GM23248 (cell line): ENCODE results near the gene INPP5A. TPM values are rescaled to one million over a fixed set of nuclear protein-coding genes. Genes with fewer than 3 reads are reported as not detected.

Source experiments
- DNase-seq: peaks from one replicate; pipeline ENCODE4 v3.0.0-alpha.2; 2015
- H2AFZ ChIP-seq: fragments of 200-600 bp; sonication (generic); 2 replicates; pipeline ENCODE4 v1.6.1; 2016; ENCODE audit warnings: antibody characterized with exemption
- H3F3A ChIP-seq: fragments of 200-600 bp; sonication (generic); 2 replicates; pipeline ENCODE4 v1.6.1; 2016; ENCODE audit warnings: mild to moderate bottlenecking, antibody characterized with exemption, mixed run types; ENCODE audit not compliant: insufficient read depth
- H3K27ac ChIP-seq: fragments of 200-600 bp; sonication (generic); 2 replicates; pipeline ENCODE4 v1.5.1; 2016; ENCODE audit warnings: mild to moderate bottlenecking
- H3K27me3 ChIP-seq: fragments of 200-600 bp; sonication (generic); replicated peaks from 2 replicates; pipeline ENCODE4 v1.6.1; 2016; ENCODE audit warnings: mild to moderate bottlenecking; ENCODE audit not compliant: insufficient read depth
- H3K36me3 ChIP-seq: fragments of 200-600 bp; sonication (generic); 2 replicates; pipeline ENCODE4 v1.6.1; 2016; ENCODE audit warnings: low read depth, mild to moderate bottlenecking
- H3K4me1 ChIP-seq: fragments of 200-600 bp; sonication (generic); 2 replicates; pipeline ENCODE4 v1.6.1; 2016; ENCODE audit warnings: mild to moderate bottlenecking; ENCODE audit not compliant: insufficient read depth
- H3K4me2 ChIP-seq: fragments of 200-600 bp; sonication (generic); one replicate; pipeline ENCODE4 v1.6.1; 2016; ENCODE audit warnings: mild to moderate bottlenecking; ENCODE audit not compliant: unreplicated experiment
- H3K4me3 ChIP-seq: fragments of 200-600 bp; sonication (generic); 2 replicates; pipeline ENCODE4 v1.5.1; 2016; ENCODE audit warnings: mild to moderate bottlenecking
- H3K79me2 ChIP-seq: fragments of 200-600 bp; sonication (generic); 2 replicates; pipeline ENCODE4 v1.6.1; 2016; ENCODE audit warnings: mild to moderate bottlenecking; ENCODE audit not compliant: insufficient read depth
- H3K9ac ChIP-seq: fragments of 200-600 bp; sonication (generic); 2 replicates; pipeline ENCODE4 v1.6.1; 2016; ENCODE audit warnings: mild to moderate bottlenecking
- H3K9me2 ChIP-seq: fragments of 200-600 bp; sonication (generic); 2 replicates; pipeline ENCODE4 v1.6.1; 2016; ENCODE audit warnings: mixed run types, mild to moderate bottlenecking, moderate library complexity; ENCODE audit not compliant: insufficient read depth
- H3K9me3 ChIP-seq: fragments of 200-600 bp; sonication (generic); one replicate; pipeline ENCODE4 v1.6.1; 2017; ENCODE audit warnings: low read depth
- H4K20me1 ChIP-seq: fragments of 200-600 bp; sonication (generic); 2 replicates; pipeline ENCODE4 v1.6.0; 2016; ENCODE audit not compliant: insufficient read depth
- EZH2 ChIP-seq: fragments of 200-600 bp; sonication (generic); IDR thresholded peaks from 2 replicates; pipeline ENCODE4 v1.6.1; 2018; ENCODE audit warnings: antibody characterized with exemption, mild to moderate bottlenecking; ENCODE audit not compliant: insufficient read depth, poor library complexity, severe bottlenecking
- EZH2phosphoT487 ChIP-seq: fragments of 200-600 bp; sonication (generic); IDR thresholded peaks from 2 replicates; pipeline ENCODE4 v1.6.1; 2018; ENCODE audit warnings: antibody characterized with exemption, moderate library complexity, mild to moderate bottlenecking, low read depth; ENCODE audit not compliant: insufficient read depth
- WGBS, 2 experiments: methylation state at CpG; one replicate each; pipeline ENCODE4 v1.1.6; 2015 to 2017; ENCODE audit warnings: low lambda C conversion rate in 2 of 2, low coverage in 1 of 2; ENCODE audit errors: missing lambda C conversion rate in 2 of 2; 5-methylcytosine and 5-hydroxymethylcytosine counted together
- in situ Hi-C: fragments of 300-500 bp; cut with MboI; formaldehyde crosslinking; loops from 2 replicates; pipeline ENCODE4 v1.15.0; 2020
- polyA plus RNA-seq: library from polyadenylated mRNA; unstranded; fragments of >200 nt; fragmentation: Nextera tagmentation; extraction: Ambion mirVana; gene quantifications from 2 replicates; pipeline ENCODE4 v1.2.1, GENCODE V29; 2016
- total RNA-seq: library from RNA; depleted of rRNA; stranded (reverse); fragments of >200 nt; shearing (Covaris generic); gene quantifications from 2 replicates; pipeline ENCODE4 v1.2.3, GENCODE V29; 2014

Gene INPP5A
- total and polyA plus RNA-seq, 2 experiments from 2014 or later = 2.3 to 35.2 TPM

DNA sequence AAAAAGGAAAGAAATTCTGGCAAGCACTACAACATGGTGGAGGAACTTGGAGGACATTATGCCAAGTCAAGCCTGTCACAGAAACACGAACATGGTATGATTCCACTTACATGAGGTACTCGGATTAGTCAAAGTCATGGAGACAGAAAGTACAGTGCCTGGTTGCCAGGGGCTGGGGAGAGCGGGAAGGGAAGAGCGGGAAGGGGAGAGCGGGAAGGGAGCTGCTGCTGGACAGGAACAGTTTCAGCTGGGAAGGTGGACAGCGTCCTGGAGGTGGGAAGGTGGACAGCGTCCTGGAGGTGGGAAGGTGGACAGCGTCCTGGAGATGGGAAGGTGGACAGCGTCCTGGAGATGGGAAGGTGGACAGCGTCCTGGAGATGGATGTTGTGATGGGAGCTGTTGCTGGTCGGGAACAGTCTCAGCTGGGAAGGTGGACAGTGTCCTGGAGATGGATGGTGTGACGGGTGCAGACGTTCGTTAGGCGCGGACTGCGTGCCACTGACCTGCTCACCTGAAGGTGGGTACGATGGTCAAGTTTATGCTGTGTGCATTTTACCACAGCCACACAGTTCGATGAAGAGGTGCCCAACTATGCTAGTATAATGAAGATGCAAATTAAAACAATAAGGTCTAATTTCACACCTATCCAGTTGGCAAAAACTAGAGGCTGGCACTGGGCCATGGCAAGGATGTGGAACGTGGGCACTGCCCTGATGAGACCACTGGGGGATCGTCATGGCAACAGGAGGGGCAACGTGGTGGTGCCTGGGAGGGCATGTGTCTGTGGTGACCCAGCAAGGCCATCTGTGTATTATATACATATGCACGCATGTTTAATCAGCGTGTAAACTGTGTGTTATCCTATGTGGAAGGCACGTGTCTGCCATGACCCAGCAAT, 144.5 kb downstream of the INPP5A start:
- Histone ChIP-seq H3K27me3 (no peaks in the 10 kb centered on the region), H4K20me1 (no peaks in the 10 kb centered on the region), H3K4me1 (peaks cover 12% of the 10 kb centered on the region), H3K36me3 (no peaks in the 10 kb centered on the region), H3F3A (no peaks in the 10 kb centered on the region), H3K9ac (no peak overlapping the region), H3K9me3 (no peaks in the 10 kb centered on the region), H2AFZ (no peak overlapping the region), H3K79me2 (0 out of 2 replicates have a peak, but pooled peaks cover 11% of the 10 kb centered on the region), H3K27ac (no peak overlapping the region), H3K4me2 (no peak overlapping the region), H3K4me3 (no peak overlapping the region), H3K9me2 (no peaks in the 10 kb centered on the region)
- in situ Hi-C loops = no loop called here
- TF ChIP-seq EZH2 (no peak), EZH2phosphoT487 (no peak)
- WGBS, 2 experiments = 92% methylated on average over 25 of the region's 25 CpGs
- no peak for DNase-seq

GRCh38 chr10:132684164-132684891, 146.7 kb downstream of the INPP5A start:
- H4K20me1 ChIP-seq = no peaks in the 10 kb centered on the region
- H3K9me3 ChIP-seq = no peaks in the 10 kb centered on the region
- H3K27me3 ChIP-seq = no peaks in the 10 kb centered on the region
- peaks cover 12% of the 10 kb centered on the region for H3K4me1 ChIP-seq
- no peak overlapping the region for H3K9ac ChIP-seq
- WGBS, 2 experiments = 80 to 83% methylated on average over 12 of the region's 12 CpGs
- no peak overlapping the region for H3K4me3 ChIP-seq
- H3K27ac ChIP-seq = no peak overlapping the region
- DNase-seq = peak; percentile 46
- H3K36me3 ChIP-seq = no peaks in the 10 kb centered on the region
- H3F3A ChIP-seq = no peaks in the 10 kb centered on the region
- H3K9me2 ChIP-seq = no peaks in the 10 kb centered on the region
- H3K4me2 ChIP-seq = no peak overlapping the region
- H3K79me2 ChIP-seq = 0 out of 2 replicates have a peak, but pooled peaks cover 11% of the 10 kb centered on the region
- in situ Hi-C loops = no loop called here
- no peak overlapping the region for H2AFZ ChIP-seq
- no peak for TF ChIP-seq EZH2phosphoT487
- TF ChIP-seq EZH2 = no peak

DNA sequence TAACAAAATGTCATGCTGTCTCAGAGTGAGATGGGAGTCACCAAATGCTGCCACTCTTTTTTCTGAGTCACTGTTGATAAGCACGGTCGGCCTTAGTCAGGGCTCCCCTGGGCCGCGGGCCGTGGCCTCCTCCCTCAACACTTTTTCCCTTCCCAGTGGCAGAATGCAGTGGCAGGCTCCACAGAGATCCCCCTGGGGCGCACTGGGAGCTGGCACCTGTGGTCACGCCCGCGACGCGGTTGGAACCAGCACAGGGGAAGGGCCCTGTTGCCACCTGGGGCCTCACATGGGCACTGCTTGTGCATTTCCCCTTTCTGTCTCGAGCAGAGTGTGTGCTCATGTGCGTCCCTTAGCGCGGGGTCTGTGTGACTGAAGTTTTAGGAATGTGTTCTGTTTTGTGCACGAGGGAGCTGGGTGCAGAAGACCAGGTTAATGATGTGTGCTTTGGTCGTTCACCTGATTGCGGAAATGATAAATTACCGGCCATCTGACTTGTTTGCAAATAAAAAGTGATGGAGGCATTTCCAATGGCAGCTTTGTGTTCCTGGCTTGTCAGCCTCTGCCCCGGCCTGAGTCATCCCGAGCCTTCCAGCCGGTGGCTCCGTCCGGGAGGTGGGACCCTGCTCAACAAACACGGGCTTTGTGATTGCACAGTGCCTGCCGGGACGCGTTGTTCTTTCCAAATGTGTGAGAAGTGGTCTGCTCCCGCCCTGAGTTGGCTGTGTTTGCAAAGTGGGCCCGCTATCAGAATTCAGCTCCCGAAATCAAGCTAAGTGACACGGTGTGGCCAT, 147.7 kb downstream of the INPP5A start:
- Histone ChIP-seq H3K9ac (no peak overlapping the region), H4K20me1 (no peaks in the 10 kb centered on the region), H3F3A (no peaks in the 10 kb centered on the region), H3K4me1 (peaks cover 12% of the 10 kb centered on the region), H3K79me2 (0 out of 2 replicates have a peak, but pooled peaks cover 11% of the 10 kb centered on the region), H2AFZ (no peak overlapping the region), H3K4me2 (no peak overlapping the region), H3K4me3 (no peak overlapping the region), H3K27ac (no peak overlapping the region), H3K9me2 (no peaks in the 10 kb centered on the region), H3K27me3 (no peaks in the 10 kb centered on the region), H3K36me3 (no peaks in the 10 kb centered on the region), H3K9me3 (no peaks in the 10 kb centered on the region)
- DNase-seq = peak; percentile 37
- in situ Hi-C loops = no loop called here
- TF ChIP-seq EZH2 (no peak), EZH2phosphoT487 (no peak)
- 86 to 91% methylated on average over 32 of the region's 32 CpGs for WGBS, 2 experiments
